Measurements from ENCODE around the gene B9D1.

Gene B9D1

DNA sequence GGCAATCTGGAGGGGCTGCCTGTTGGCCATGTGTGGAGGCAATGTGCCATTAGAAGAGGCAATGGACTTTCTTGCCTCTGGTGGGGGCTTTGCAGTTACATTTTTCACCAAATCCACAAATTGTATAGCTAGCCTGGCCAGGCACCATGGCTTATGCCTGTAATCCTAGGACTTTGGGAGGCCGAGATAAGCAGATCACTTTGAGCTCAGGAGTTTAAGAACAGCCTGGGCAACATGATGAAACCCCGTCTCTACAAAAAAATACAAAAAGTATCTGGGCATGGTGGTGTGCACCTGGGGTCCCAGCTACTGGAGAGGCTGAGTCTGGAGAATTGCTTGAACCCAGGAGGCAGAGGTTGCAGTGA, 45.8 kb upstream of the B9D1 start:
- Histone ChIP-seq H3K9ac (ENCODE audit: low read depth, low read length) (no peak overlapping the region), H3K27ac (ENCODE audit: low read length) (no peak overlapping the region), H3K4me2 (ENCODE audit: insufficient read depth, low read length) (no peak overlapping the region), H3K4me3 (ENCODE audit: low read depth in 1 of 2, low read length in 2 of 2) (no peak overlapping the region), H2AFZ (ENCODE audit: low read depth, low read length) (no peak overlapping the region), H3K9me3 (ENCODE audit: insufficient read depth, low read length, severe bottlenecking) (no peaks in the 10 kb centered on the region), H3K79me2 (ENCODE audit: insufficient read depth, low read length) (no peaks in the 10 kb centered on the region), H3K27me3 (ENCODE audit: insufficient read depth, low read length, poor library complexity) (peaks cover 3% of the 10 kb centered on the region), H3K36me3 (ENCODE audit: insufficient read depth, low read length) (no peaks in the 10 kb centered on the region), H3K4me1 (ENCODE audit: insufficient read depth, low read length) (no peaks in the 10 kb centered on the region), H4K20me1 (ENCODE audit: insufficient read depth, low read length) (no peaks in the 10 kb centered on the region; the same call in 1 of the 2 replicates)
- no peak for TF ChIP-seq EZH2 (IDR thresholded peaks at IDR 0.05; ENCODE audit: borderline replicate concordance, low read depth, low read length, severe bottlenecking)
- TF ChIP-seq, protein P1, sequence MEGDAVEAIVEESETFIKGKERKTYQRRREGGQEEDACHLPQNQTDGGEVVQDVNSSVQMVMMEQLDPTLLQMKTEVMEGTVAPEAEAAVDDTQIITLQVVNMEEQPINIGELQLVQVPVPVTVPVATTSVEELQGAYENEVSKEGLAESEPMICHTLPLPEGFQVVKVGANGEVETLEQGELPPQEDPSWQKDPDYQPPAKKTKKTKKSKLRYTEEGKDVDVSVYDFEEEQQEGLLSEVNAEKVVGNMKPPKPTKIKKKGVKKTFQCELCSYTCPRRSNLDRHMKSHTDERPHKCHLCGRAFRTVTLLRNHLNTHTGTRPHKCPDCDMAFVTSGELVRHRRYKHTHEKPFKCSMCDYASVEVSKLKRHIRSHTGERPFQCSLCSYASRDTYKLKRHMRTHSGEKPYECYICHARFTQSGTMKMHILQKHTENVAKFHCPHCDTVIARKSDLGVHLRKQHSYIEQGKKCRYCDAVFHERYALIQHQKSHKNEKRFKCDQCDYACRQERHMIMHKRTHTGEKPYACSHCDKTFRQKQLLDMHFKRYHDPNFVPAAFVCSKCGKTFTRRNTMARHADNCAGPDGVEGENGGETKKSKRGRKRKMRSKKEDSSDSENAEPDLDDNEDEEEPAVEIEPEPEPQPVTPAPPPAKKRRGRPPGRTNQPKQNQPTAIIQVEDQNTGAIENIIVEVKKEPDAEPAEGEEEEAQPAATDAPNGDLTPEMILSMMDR (IDR thresholded peaks at IDR 0.05; ENCODE audit: borderline replicate concordance, extremely low read depth, low read length, poor library complexity, severe bottlenecking): no peak
- DNase-seq (no peak), ATAC-seq (ENCODE audit: insufficient read depth, low read depth) (no peak)

DNA sequence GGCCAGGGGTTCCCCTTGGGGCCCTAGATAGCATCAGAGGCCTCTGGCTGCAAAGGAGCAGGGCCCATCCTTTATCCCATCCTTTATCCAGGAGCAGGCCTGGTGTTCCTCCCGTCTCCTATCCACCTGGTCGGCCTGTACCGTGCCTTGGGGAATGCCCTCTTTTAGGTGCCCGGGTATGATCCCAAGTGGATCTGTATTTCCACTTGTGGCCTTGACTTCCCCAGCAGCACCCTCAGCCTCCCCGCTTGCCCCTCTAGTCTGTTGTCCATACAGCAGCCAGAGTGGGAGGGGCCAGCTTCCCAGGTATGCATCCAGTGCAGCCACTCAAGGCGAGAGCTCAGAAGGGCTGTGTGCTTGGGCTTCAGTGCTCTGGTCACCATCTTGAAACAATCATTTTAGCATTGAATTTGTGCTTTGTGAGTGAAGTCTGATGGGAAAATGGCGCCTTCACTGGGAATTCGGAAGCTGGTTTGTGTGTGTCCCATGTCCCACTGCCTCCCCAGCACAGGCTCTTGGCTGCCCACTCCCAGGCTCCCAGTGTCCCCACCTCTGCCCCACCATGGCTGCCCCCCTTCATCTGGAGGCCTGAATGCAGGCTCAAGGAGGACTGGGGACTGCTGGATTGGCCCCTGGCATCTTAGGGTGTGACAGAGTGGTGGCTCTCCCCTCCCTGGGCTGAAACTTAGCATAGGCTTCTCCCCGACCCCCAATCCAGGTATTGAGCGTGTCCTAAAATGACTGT, 45.2 kb upstream of the B9D1 start:
- Histone ChIP-seq H3K79me2 (ENCODE audit: insufficient read depth, low read length) (no peaks in the 10 kb centered on the region), H3K27me3 (ENCODE audit: insufficient read depth, low read length, poor library complexity) (peaks cover 3% of the 10 kb centered on the region), H3K4me2 (ENCODE audit: insufficient read depth, low read length) (no peak overlapping the region), H2AFZ (ENCODE audit: low read depth, low read length) (no peak overlapping the region), H3K36me3 (ENCODE audit: insufficient read depth, low read length) (no peaks in the 10 kb centered on the region), H3K9ac (ENCODE audit: low read depth, low read length) (no peak overlapping the region), H3K27ac (ENCODE audit: low read length) (no peak overlapping the region), H3K9me3 (ENCODE audit: insufficient read depth, low read length, severe bottlenecking) (no peaks in the 10 kb centered on the region), H4K20me1 (ENCODE audit: insufficient read depth, low read length) (no peaks in the 10 kb centered on the region; the same call in 1 of the 2 replicates), H3K4me1 (ENCODE audit: insufficient read depth, low read length) (no peaks in the 10 kb centered on the region), H3K4me3 (ENCODE audit: low read depth in 1 of 2, low read length in 2 of 2) (no peak overlapping the region)
- TF ChIP-seq, protein P1 (IDR thresholded peaks at IDR 0.05; ENCODE audit: borderline replicate concordance, extremely low read depth, low read length, poor library complexity, severe bottlenecking): no peak
- no peak for TF ChIP-seq EZH2 (IDR thresholded peaks at IDR 0.05; ENCODE audit: borderline replicate concordance, low read depth, low read length, severe bottlenecking)
- ATAC-seq (ENCODE audit: insufficient read depth, low read depth) (no peak), DNase-seq (no peak)

DNA sequence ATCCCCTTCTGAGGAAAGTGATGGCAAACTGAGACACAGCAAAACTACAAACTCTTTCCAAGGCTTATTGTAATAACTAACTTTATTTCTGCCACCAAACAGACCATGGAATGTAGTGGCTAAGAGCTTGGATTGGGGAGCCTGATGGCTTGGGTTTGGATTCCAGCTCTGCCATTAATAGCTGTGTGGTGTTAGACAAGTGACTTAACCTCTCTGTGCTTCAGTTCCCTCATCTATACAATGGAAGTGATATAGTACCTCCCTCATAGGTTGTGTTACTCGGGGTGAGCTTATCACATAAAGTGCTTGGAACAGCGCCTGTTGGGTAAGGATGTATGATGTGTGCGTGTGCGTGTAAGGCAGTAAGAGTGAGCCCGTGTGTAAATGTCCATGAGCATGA, 42.6 kb upstream of the B9D1 start:
- H3K27ac ChIP-seq (ENCODE audit: low read length): no peak overlapping the region
- no peak overlapping the region for H3K9ac ChIP-seq (ENCODE audit: low read depth, low read length)
- H3K4me1 ChIP-seq (ENCODE audit: insufficient read depth, low read length): no peaks in the 10 kb centered on the region
- H3K27me3 ChIP-seq (ENCODE audit: insufficient read depth, low read length, poor library complexity): peaks cover 4% of the 10 kb centered on the region
- TF ChIP-seq EZH2 (IDR thresholded peaks at IDR 0.05; ENCODE audit: borderline replicate concordance, low read depth, low read length, severe bottlenecking): no peak
- TF ChIP-seq, protein P1 (IDR thresholded peaks at IDR 0.05; ENCODE audit: borderline replicate concordance, extremely low read depth, low read length, poor library complexity, severe bottlenecking): no peak
- no peaks in the 10 kb centered on the region; the same call in 1 of the 2 replicates for H4K20me1 ChIP-seq (ENCODE audit: insufficient read depth, low read length)
- H3K9me3 ChIP-seq (ENCODE audit: insufficient read depth, low read length, severe bottlenecking): no peaks in the 10 kb centered on the region
- no peaks in the 10 kb centered on the region for H3K79me2 ChIP-seq (ENCODE audit: insufficient read depth, low read length)
- no peaks in the 10 kb centered on the region for H3K36me3 ChIP-seq (ENCODE audit: insufficient read depth, low read length)
- ATAC-seq (ENCODE audit: insufficient read depth, low read depth) (no peak), DNase-seq (no peak)
- no peak overlapping the region for H2AFZ ChIP-seq (ENCODE audit: low read depth, low read length)
- H3K4me2 ChIP-seq (ENCODE audit: insufficient read depth, low read length): no peak overlapping the region
- H3K4me3 ChIP-seq (ENCODE audit: low read depth in 1 of 2, low read length in 2 of 2): no peak overlapping the region
